ENCODE measurements around the gene CLASRP.

GRCh38 chr19:45107621-45108150, 68.8 kb downstream of the CLASRP start:
- TF ChIP-seq YY1 (IDR thresholded peaks at IDR 0.05; ENCODE audit: insufficient read depth, insufficient read length) (no peak), ZNF274 (IDR thresholded peaks at IDR 0.05; ENCODE audit: low read depth, low read length) (no peak)

All from NT2/D1 (cell line).